Fibroblast of villous mesenchyme (primary cell): Measurements from ENCODE around the gene ADGRB3. TPM values are rescaled to one million over a fixed set of nuclear protein-coding genes. Genes with fewer than 3 reads are reported as not detected.

ENCODE experiments used
- DNase-seq: peaks from one replicate; pipeline ENCODE4 v3.0.0-alpha.2; 2010; ENCODE audit warnings: low read depth
- H3K4me3 ChIP-seq: 2 replicates; pipeline ENCODE4 v1.5.1; 2011; ENCODE audit warnings: low read depth, mild to moderate bottlenecking, low read length
- CTCF ChIP-seq: IDR thresholded peaks from 2 replicates; pipeline ENCODE4 v1.5.1; 2012; ENCODE audit warnings: low read depth, mild to moderate bottlenecking, low read length; ENCODE audit not compliant: insufficient read depth
- total RNA-seq: library from RNA; depleted of rRNA; stranded (reverse); fragments of >200 nt; gene quantifications from 2 replicates; pipeline ENCODE4 v1.2.3, GENCODE V29; 2012

The ADGRB3 gene
- total RNA-seq, 1 donor = under 0.01 TPM

GRCh38 chr6:68719761-68720160 lies 84.7 kb downstream of the ADGRB3 start:
- DNase-seq = no peak
- no peak overlapping the region for H3K4me3 ChIP-seq
- no peak for TF ChIP-seq CTCF

- H3K4me3 ChIP-seq = no peak overlapping the region
- TF ChIP-seq CTCF = no peak
- DNase-seq = no peak
These were observed 87.9 kb downstream of the ADGRB3 start for GRCh38 chr6:68722891-68723527.

DNA sequence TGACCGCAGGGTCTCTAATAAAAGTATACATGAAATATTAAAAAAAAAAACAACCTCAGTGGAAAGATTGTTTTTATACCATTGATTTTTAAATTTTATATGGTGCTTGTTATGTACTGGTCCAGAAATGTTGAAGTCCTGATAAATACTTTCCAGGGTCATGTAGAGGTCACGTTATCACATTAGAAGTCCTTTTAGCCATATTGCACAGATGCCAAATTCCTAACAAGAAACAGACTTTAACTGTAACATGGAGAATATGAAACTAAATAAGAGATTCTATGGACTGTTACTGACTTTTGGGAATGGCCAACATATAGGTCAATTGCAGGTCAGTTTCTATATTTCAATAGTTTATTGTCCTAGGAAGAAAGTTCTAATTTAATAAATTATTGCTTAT lies 89.0 kb downstream of the ADGRB3 start:
- TF ChIP-seq CTCF = no peak
- no peak for DNase-seq
- no peak overlapping the region for H3K4me3 ChIP-seq

DNA sequence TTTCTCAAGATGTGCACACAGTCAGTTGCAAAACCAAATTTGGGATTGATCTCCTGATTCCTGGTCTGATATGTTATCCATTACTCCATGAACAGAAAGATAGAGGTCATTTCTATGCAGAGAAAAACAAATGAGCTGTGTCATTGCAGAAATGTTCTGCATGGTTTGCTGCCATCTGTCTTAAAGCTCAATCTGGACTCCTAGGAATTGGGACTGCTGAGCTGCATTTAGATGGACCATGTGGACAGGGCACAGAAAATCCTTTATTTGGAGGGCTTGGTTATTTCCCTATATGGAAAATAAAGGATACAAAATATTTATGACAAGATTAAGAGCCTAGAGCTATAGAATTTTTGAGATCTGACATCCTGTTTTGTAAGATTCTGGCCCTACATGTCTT lies 91.3 kb downstream of the ADGRB3 start:
- DNase-seq = no peak
- TF ChIP-seq CTCF = no peak
- no peak overlapping the region for H3K4me3 ChIP-seq

DNA sequence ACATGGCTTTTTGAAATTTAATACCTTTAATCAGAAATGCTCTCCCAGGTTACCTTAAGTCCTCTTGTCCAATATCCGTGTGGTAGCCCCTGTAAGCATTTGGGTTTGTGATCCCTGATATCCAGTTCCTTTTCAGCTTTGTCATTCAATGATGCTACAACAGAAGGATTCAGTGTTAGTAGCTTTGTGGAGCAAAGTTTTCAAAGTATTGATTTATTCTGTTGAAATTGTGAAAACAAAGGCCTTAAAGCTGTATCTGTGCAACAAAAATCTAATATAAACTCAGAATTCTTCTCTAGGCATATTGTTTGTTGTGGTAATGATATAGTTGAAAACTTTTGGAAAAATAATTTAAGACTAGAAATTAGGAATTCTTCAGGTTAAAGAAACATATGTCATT lies 91.9 kb downstream of the ADGRB3 start:
- DNase-seq = no peak
- no peak for TF ChIP-seq CTCF
- no peak overlapping the region for H3K4me3 ChIP-seq

DNA sequence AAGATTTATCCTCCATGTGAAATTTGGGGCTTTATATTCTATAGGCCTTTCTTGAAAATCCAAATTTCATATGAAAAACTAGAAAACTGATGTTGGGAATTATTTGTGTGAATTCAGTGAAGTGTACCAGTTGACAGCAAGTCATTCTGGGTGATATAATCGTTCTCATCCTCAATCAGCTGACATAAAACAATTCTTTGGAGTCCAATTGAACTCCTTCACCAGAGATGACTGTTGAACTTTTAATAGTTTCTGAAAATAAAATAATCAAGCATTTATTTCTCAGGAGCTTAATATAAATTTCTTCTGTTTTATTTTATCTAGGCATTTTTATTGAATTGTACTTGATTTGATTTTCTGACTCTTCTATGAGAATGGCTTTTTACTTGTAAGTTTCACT lies 92.6 kb downstream of the ADGRB3 start:
- TF ChIP-seq CTCF = no peak
- DNase-seq = no peak
- H3K4me3 ChIP-seq = no peak overlapping the region
